ENCODE results near the gene ANKRD26. TPM values are rescaled to one million over a fixed set of nuclear protein-coding genes. Genes with fewer than 3 reads are reported as not detected.

The ANKRD26 gene
- total RNA-seq, 1 donor from 2014 or later: 6.7 TPM

- H3K27ac ChIP-seq: no peak overlapping the region
- H3K4me3 ChIP-seq: no peak overlapping the region
- H3K9me3 ChIP-seq: no peaks in the 10 kb centered on the region
- no peaks in the 10 kb centered on the region for H3K4me1 ChIP-seq
- H3K36me3 ChIP-seq: peaks cover 99% of the 10 kb centered on the region
- no peak for ATAC-seq
- TF ChIP-seq CTCF (IDR thresholded peaks at IDR 0.05): no peak
- no peak for DNase-seq
- no peaks in the 10 kb centered on the region for H3K27me3 ChIP-seq
- intact Hi-C loops (cut with DNase I): no loop called here
Measured at GRCh38 chr10:27134371-27134770, 34.1 kb upstream of the ANKRD26 start.

GRCh38 chr10:27108165-27108564 lies 7.9 kb upstream of the ANKRD26 start:
- Histone ChIP-seq H3K27me3 (no peaks in the 10 kb centered on the region), H3K4me3 (no peak overlapping the region), H3K36me3 (peaks cover 41% of the 10 kb centered on the region), H3K27ac (no peak overlapping the region), H3K4me1 (no peaks in the 10 kb centered on the region), H3K9me3 (no peaks in the 10 kb centered on the region)
- no peak for DNase-seq
- intact Hi-C loops (cut with DNase I): no loop called here
- no peak for ATAC-seq
- TF ChIP-seq CTCF (IDR thresholded peaks at IDR 0.05): no peak

GRCh38 chr10:27104919-27105318 lies 4.6 kb upstream of the ANKRD26 start:
- Histone ChIP-seq H3K27ac (no peak overlapping the region), H3K4me3 (no peak overlapping the region), H3K36me3 (peaks cover 8% of the 10 kb centered on the region), H3K27me3 (no peaks in the 10 kb centered on the region), H3K4me1 (no peaks in the 10 kb centered on the region), H3K9me3 (no peaks in the 10 kb centered on the region)
- no peak for ATAC-seq
- DNase-seq: no peak
- intact Hi-C loops (cut with DNase I): no loop called here
- no peak for TF ChIP-seq CTCF (IDR thresholded peaks at IDR 0.05)

GRCh38 chr10:27100813-27101347 lies 586 bp upstream of the ANKRD26 start:
- TF ChIP-seq CTCF (IDR thresholded peaks at IDR 0.05): no peak
- peaks cover 11% of the 10 kb centered on the region for H3K4me1 ChIP-seq
- no peaks in the 10 kb centered on the region for H3K27me3 ChIP-seq
- H3K4me3 ChIP-seq: peak overlapping the region; percentile 78
- DNase-seq (no peak), ATAC-seq (no peak)
- no peaks in the 10 kb centered on the region for H3K36me3 ChIP-seq
- no peaks in the 10 kb centered on the region for H3K9me3 ChIP-seq
- intact Hi-C loops (cut with DNase I): no loop called here
- peak overlapping the region; percentile 86 for H3K27ac ChIP-seq

- DNase-seq (no peak), ATAC-seq (no peak)
- H3K4me1 ChIP-seq: peaks cover 11% of the 10 kb centered on the region
- H3K36me3 ChIP-seq: no peaks in the 10 kb centered on the region
- peak overlapping the region; percentile 78 for H3K4me3 ChIP-seq
- no peak for TF ChIP-seq CTCF (IDR thresholded peaks at IDR 0.05)
- H3K9me3 ChIP-seq: no peaks in the 10 kb centered on the region
- H3K27me3 ChIP-seq: no peaks in the 10 kb centered on the region
- peak overlapping the region; percentile 86 for H3K27ac ChIP-seq
- intact Hi-C loops (cut with DNase I): no loop called here
Measured at GRCh38 chr10:27099448-27099847, 846 bp downstream of the ANKRD26 start.
